Stimulated activated naive CD8-positive, alpha-beta T cell treated with anti-CD3 and anti-CD28 coated beads, Interleukin-15, Interleukin-2, amounts not matched to agents 100 ng/mL and 50 ng/mL, for 24 hours (primary cell): ENCODE results near the gene GABRR2.

Experiments used
- H3K27ac Mint-ChIP-seq: one replicate; pipeline ENCODE4 v1.8.0; 2021; ENCODE audit warnings: mild to moderate bottlenecking, mixed read lengths
- H3K27me3 Mint-ChIP-seq: one replicate; pipeline ENCODE4 v1.8.0; 2021; ENCODE audit warnings: mixed read lengths
- H3K36me3 Mint-ChIP-seq: one replicate; pipeline ENCODE4 v1.8.0; 2021; ENCODE audit warnings: low read depth, mixed read lengths
- H3K4me1 Mint-ChIP-seq: one replicate; pipeline ENCODE4 v1.8.0; 2021; ENCODE audit warnings: low read depth, mixed read lengths
- H3K4me3 Mint-ChIP-seq: one replicate; pipeline ENCODE4 v1.8.0; 2021; ENCODE audit warnings: mild to moderate bottlenecking, mixed read lengths
- H3K9me3 Mint-ChIP-seq: one replicate; pipeline ENCODE4 v1.8.0; 2021; ENCODE audit warnings: mixed read lengths

Gene GABRR2

DNA sequence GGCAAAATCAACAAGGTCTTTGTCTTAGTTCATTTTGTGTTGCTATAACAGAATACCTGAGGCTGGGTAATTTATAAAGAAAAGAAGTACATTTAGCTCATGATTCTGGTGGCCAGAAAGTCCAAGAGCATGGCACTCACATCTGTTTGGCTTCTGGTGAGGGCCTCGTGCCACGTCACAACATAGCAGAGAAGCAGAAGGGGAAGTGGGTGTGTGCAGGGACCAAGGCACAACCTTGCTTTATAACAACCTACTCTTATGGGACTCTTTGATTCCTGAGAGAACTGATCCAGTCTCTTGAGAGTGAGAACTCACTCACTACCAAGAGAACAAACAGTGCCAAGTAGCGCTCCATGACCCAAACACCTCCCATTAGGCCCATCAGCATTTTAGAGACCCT is 25.4 kb downstream of the GABRR2 start:
- H3K4me3 Mint-ChIP-seq: no peak overlapping the region
- no peaks in the 10 kb centered on the region for H3K36me3 Mint-ChIP-seq
- no peaks in the 10 kb centered on the region for H3K9me3 Mint-ChIP-seq
- no peaks in the 10 kb centered on the region for H3K4me1 Mint-ChIP-seq
- H3K27ac Mint-ChIP-seq: no peak overlapping the region
- H3K27me3 Mint-ChIP-seq: no peaks in the 10 kb centered on the region

GRCh38 chr6:89287351-89288028 is 27.6 kb downstream of the GABRR2 start:
- no peaks in the 10 kb centered on the region for H3K9me3 Mint-ChIP-seq
- H3K4me1 Mint-ChIP-seq: no peaks in the 10 kb centered on the region
- H3K27me3 Mint-ChIP-seq: no peaks in the 10 kb centered on the region
- no peaks in the 10 kb centered on the region for H3K36me3 Mint-ChIP-seq
- H3K4me3 Mint-ChIP-seq: no peak overlapping the region
- no peak overlapping the region for H3K27ac Mint-ChIP-seq

GRCh38 chr6:89286516-89286915 is 28.6 kb downstream of the GABRR2 start:
- Mint-ChIP-seq H3K36me3 (no peaks in the 10 kb centered on the region), H3K4me3 (no peak overlapping the region), H3K27me3 (no peaks in the 10 kb centered on the region), H3K4me1 (no peaks in the 10 kb centered on the region), H3K27ac (no peak overlapping the region), H3K9me3 (no peaks in the 10 kb centered on the region)

DNA sequence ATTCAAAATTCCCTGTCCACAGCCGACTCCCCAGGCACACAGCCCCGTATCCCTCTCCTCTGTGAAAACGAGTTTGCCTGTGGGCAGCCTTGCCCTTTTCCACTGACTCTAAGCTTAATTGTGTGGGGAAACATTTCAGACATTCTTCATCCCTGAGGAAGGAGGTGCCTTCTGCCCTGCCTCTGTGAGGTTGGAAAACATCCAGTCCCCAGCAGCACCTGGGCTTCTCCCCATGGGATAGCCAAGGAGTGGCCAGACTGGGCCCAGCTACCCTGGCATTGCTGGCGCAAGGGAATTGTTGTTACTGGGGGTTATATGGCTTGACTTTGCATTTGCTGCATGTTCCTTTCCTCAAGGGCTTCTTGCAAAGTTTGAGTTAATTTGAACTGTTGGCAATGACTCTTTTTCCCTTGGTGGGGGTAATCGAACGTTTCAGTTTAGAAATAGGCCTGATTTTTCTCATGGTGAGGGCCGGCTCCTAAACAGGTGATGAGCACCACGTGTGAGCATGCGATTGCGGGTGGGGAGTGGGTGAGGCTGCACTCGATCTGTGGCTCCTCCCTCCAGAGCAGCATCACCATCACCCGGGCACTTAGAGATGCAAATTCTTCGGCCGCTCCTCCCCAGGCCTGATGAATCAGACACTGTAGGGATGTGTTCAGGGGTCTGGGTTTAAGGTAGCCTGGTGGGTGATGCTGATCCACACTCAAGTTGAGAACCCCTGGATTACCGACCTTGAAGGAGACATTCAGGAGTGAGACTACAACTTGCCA is 29.9 kb downstream of the GABRR2 start:
- no peak overlapping the region for H3K4me3 Mint-ChIP-seq
- no peaks in the 10 kb centered on the region for H3K27me3 Mint-ChIP-seq
- H3K9me3 Mint-ChIP-seq: no peaks in the 10 kb centered on the region
- H3K4me1 Mint-ChIP-seq: no peaks in the 10 kb centered on the region
- H3K36me3 Mint-ChIP-seq: no peaks in the 10 kb centered on the region
- H3K27ac Mint-ChIP-seq: no peak overlapping the region

GRCh38 chr6:89284081-89284480 is 31.0 kb downstream of the GABRR2 start:
- H3K27me3 Mint-ChIP-seq: no peaks in the 10 kb centered on the region
- H3K4me1 Mint-ChIP-seq: no peaks in the 10 kb centered on the region
- no peak overlapping the region for H3K27ac Mint-ChIP-seq
- no peaks in the 10 kb centered on the region for H3K9me3 Mint-ChIP-seq
- H3K36me3 Mint-ChIP-seq: no peaks in the 10 kb centered on the region
- H3K4me3 Mint-ChIP-seq: no peak overlapping the region

DNA sequence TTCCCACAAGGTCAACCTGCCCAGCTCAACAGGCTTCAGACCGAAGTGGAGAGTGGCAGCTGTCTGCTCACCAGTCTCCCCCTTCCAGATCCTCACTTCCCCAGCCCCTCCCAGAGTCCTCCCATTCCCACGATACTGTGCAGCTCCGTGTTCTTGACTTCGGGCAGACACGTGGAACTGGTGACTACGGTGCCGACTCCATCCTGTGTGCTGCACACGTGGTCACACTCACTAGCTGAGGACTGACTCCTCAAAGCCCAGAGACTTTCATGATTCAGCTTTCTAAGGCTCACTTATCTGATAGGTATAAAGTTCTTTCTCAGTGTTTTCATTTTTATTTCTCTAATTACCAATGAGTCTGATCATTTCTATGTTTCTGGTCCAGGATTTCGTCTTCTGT is 32.4 kb downstream of the GABRR2 start:
- H3K9me3 Mint-ChIP-seq: no peaks in the 10 kb centered on the region
- no peaks in the 10 kb centered on the region for H3K4me1 Mint-ChIP-seq
- H3K27ac Mint-ChIP-seq: no peak overlapping the region
- no peaks in the 10 kb centered on the region for H3K36me3 Mint-ChIP-seq
- no peaks in the 10 kb centered on the region for H3K27me3 Mint-ChIP-seq
- H3K4me3 Mint-ChIP-seq: no peak overlapping the region

GRCh38 chr6:89281779-89282246 is 33.3 kb downstream of the GABRR2 start:
- no peak overlapping the region for H3K27ac Mint-ChIP-seq
- H3K4me1 Mint-ChIP-seq: no peaks in the 10 kb centered on the region
- H3K36me3 Mint-ChIP-seq: no peaks in the 10 kb centered on the region
- no peaks in the 10 kb centered on the region for H3K27me3 Mint-ChIP-seq
- H3K4me3 Mint-ChIP-seq: no peak overlapping the region
- H3K9me3 Mint-ChIP-seq: no peaks in the 10 kb centered on the region

DNA sequence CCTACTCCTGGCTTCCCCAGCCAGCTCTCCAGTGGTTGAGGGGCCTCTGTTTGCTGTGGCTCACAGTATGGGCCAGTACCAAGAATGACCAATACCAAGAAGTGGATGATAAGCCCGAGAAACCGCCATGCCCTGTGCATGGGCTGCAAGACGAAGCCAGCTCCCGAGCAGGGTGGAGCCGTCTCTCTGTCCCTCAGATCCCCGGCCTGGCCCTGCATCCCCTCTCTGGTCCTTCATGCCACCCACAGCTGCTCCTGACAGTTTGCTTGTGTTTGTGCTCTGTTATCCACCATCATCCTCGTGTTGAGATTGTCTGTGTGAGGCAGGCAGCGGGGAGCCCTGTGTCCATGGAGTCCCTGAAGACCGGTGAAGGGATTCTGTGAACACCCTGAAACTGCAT is 36.1 kb downstream of the GABRR2 start:
- no peak overlapping the region for H3K27ac Mint-ChIP-seq
- no peaks in the 10 kb centered on the region for H3K27me3 Mint-ChIP-seq
- H3K4me3 Mint-ChIP-seq: no peak overlapping the region
- H3K9me3 Mint-ChIP-seq: no peaks in the 10 kb centered on the region
- no peaks in the 10 kb centered on the region for H3K36me3 Mint-ChIP-seq
- no peaks in the 10 kb centered on the region for H3K4me1 Mint-ChIP-seq

GRCh38 chr6:89275900-89276299 is 39.2 kb downstream of the GABRR2 start:
- no peaks in the 10 kb centered on the region for H3K36me3 Mint-ChIP-seq
- H3K9me3 Mint-ChIP-seq: no peaks in the 10 kb centered on the region
- peaks cover 3% of the 10 kb centered on the region for H3K4me1 Mint-ChIP-seq
- H3K4me3 Mint-ChIP-seq: no peak overlapping the region
- H3K27me3 Mint-ChIP-seq: no peaks in the 10 kb centered on the region
- no peak overlapping the region for H3K27ac Mint-ChIP-seq

DNA sequence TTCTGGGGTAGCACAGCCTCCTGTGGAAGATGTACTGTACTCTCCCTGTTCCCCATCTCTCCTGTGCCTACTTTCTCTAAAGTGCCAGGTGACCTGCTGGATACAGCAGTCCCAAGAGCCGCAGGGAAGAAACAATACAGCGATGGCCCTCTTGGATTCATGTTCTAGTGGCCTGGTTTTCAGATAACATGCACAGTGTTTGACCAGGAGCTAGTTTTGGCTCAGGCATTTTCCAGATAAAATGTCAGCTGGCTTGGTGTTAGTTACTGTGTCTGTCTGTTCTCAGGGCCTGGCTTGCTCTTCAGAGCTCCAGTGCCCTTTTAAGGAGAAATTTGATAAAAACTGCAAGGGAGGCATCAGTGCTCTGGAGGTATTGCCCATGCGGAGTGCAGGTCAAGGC is 41.3 kb downstream of the GABRR2 start:
- Mint-ChIP-seq H3K27ac (no peak overlapping the region), H3K27me3 (no peaks in the 10 kb centered on the region)

DNA sequence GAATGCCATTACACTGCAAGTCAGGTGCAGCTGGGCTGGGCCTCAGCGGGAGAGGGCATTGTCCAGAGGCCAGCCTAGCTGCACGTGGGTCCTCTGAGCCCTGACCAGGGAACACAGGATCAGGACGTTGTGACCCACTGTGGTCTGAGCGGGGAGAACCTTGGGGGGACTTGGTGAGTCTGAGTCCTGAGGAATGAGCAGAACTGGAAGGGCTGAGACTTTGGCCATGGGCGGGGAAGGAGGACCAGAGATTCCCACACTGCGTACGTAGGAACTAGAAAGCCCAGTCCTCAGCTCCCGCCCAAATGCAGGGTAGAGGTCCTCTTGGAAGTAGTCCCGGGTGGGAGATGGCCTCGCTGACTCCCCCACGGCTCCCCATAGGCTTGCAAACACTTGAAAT is 42.5 kb downstream of the GABRR2 start:
- Mint-ChIP-seq H3K4me3 (no peak overlapping the region), H3K36me3 (no peaks in the 10 kb centered on the region), H3K4me1 (peaks cover 5% of the 10 kb centered on the region), H3K9me3 (no peaks in the 10 kb centered on the region), H3K27me3 (no peaks in the 10 kb centered on the region), H3K27ac (no peak overlapping the region)

More for the DNA sequence above, 41.3 kb downstream of the GABRR2 start:
- Mint-ChIP-seq H3K4me1 (peaks cover 5% of the 10 kb centered on the region), H3K9me3 (no peaks in the 10 kb centered on the region), H3K36me3 (no peaks in the 10 kb centered on the region), H3K4me3 (no peak overlapping the region)

- Mint-ChIP-seq H3K27ac (no peak overlapping the region), H3K4me1 (peaks cover 5% of the 10 kb centered on the region), H3K27me3 (no peaks in the 10 kb centered on the region), H3K9me3 (no peaks in the 10 kb centered on the region), H3K4me3 (no peak overlapping the region), H3K36me3 (no peaks in the 10 kb centered on the region)
Observed at GRCh38 chr6:89270951-89271721, 44.0 kb downstream of the GABRR2 start.

DNA sequence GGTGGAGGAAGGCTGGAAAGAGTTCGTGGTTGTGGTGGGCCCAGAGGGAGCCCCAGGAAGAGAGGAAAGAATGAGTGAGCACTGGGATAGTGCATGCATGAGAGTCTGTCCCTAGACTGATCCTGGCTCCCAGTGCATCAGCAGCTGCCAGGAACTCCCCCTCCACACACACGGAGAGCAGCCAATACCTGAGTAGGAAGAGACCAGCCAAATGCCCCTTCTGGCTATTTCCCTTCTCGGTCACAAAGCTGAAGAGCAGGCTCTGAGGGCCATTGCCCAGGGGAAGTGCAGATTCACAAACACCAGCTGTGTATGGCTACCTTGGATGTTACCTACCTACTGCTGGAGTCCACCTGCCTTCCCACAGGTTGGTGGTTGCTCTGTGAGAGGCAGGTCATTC is 45.1 kb downstream of the GABRR2 start:
- Mint-ChIP-seq H3K9me3 (no peaks in the 10 kb centered on the region), H3K4me1 (peaks cover 5% of the 10 kb centered on the region), H3K36me3 (no peaks in the 10 kb centered on the region), H3K27ac (no peak overlapping the region), H3K4me3 (no peak overlapping the region), H3K27me3 (no peaks in the 10 kb centered on the region)

GRCh38 chr6:89269252-89269651 is 45.8 kb downstream of the GABRR2 start:
- H3K27me3 Mint-ChIP-seq: no peaks in the 10 kb centered on the region
- no peaks in the 10 kb centered on the region for H3K36me3 Mint-ChIP-seq
- no peaks in the 10 kb centered on the region for H3K9me3 Mint-ChIP-seq
- no peak overlapping the region for H3K4me3 Mint-ChIP-seq
- no peak overlapping the region for H3K27ac Mint-ChIP-seq
- peaks cover 5% of the 10 kb centered on the region for H3K4me1 Mint-ChIP-seq

GRCh38 chr6:89268776-89269175 is 46.3 kb downstream of the GABRR2 start:
- H3K27ac Mint-ChIP-seq: no peak overlapping the region
- no peaks in the 10 kb centered on the region for H3K9me3 Mint-ChIP-seq
- H3K4me1 Mint-ChIP-seq: peaks cover 5% of the 10 kb centered on the region
- H3K27me3 Mint-ChIP-seq: no peaks in the 10 kb centered on the region
- H3K4me3 Mint-ChIP-seq: no peak overlapping the region
- no peaks in the 10 kb centered on the region for H3K36me3 Mint-ChIP-seq
